Esophagus squamous epithelium (tissue), 5 donors: ENCODE measurements around the gene GBGT1. TPM values are rescaled to one million over a fixed set of nuclear protein-coding genes. Genes with fewer than 3 reads are reported as not detected.

Source experiments
- DNase-seq: peaks from one replicate; lab custom pipeline; 2025; lab: John Stamatoyannopoulos, UW
- H3K27ac ChIP-seq, 4 donors: fragments of 200-600 bp; sonication (generic); one replicate each; pipeline ENCODE4 v1.5.1; 2016 to 2019; ENCODE audit warnings: mild to moderate bottlenecking in 1 of 4
- H3K27me3 ChIP-seq, 4 donors: fragments of 200-600 bp; sonication (generic); 1 replicate in 3 of 4; 2 replicates in 1 of 4; pipeline versions ENCODE4 v1.5.1 to v1.6.0; 2017 to 2021; ENCODE audit warnings: antibody characterized with exemption in 1 of 4
- H3K36me3 ChIP-seq, 3 donors: fragments of 200-600 bp; sonication (generic); one replicate each; pipeline ENCODE4 v1.5.1; 2016 to 2019
- H3K4me1 ChIP-seq, 3 donors: fragments of 200-600 bp; sonication (generic); one replicate each; pipeline ENCODE4 v1.5.1; 2017 to 2019
- H3K4me3 ChIP-seq, 4 donors: fragments of 200-600 bp; sonication (generic); 1 replicate in 3 of 4; 2 replicates in 1 of 4; pipeline ENCODE4 v1.5.1; 2016 to 2019; ENCODE audit warnings: mild to moderate bottlenecking in 2 of 4, moderate library complexity in 1 of 4
- H3K9me3 ChIP-seq, 3 donors: fragments of 200-600 bp; sonication (generic); one replicate each; pipeline ENCODE4 v1.5.1; 2016 to 2019
- POLR2A ChIP-seq, 4 donors: fragments of 450-650 bp; IDR thresholded peaks; one replicate each; pipeline ENCODE4 v1.6.1; 2017; ENCODE audit warnings: antibody characterized with exemption in 4 of 4, mild to moderate bottlenecking in 4 of 4, moderate library complexity in 3 of 4
- WGBS, 2 donors: methylation state at CpG; one replicate each; pipeline ENCODE4 v1.1.5; 2018; 5-methylcytosine and 5-hydroxymethylcytosine counted together
- intact Hi-C: fragments of 100-400 bp; cut with DNase I; formaldehyde crosslinking; loops from one replicate; pipeline ENCODE4 v1.15.0; 2022
- total RNA-seq, 4 donors: library from RNA; depleted of rRNA; stranded (reverse); fragments of >200 nt; gene quantifications; one replicate each; pipeline ENCODE4 v1.1.0, GENCODE V29; 2016
- TF ChIP-seq, protein P1 (sequence below), 6 experiments: fragments of 450-650 bp in 4 of 6; fragments of 200-600 bp in 2 of 6; sonication (generic) in 2 of 6; IDR thresholded peaks; one replicate each; pipeline ENCODE4 v1.5.1; 2016 to 2019; ENCODE audit warnings: antibody characterized with exemption in 6 of 6, mild to moderate bottlenecking in 4 of 6, moderate library complexity in 4 of 6
- donor health status: DM: yes; HTN: yes; CAD: no.

Gene GBGT1
- total RNA-seq, 4 donors from 2014 or later, result 3.0 to 8.8 (median 3.8) TPM

DNA sequence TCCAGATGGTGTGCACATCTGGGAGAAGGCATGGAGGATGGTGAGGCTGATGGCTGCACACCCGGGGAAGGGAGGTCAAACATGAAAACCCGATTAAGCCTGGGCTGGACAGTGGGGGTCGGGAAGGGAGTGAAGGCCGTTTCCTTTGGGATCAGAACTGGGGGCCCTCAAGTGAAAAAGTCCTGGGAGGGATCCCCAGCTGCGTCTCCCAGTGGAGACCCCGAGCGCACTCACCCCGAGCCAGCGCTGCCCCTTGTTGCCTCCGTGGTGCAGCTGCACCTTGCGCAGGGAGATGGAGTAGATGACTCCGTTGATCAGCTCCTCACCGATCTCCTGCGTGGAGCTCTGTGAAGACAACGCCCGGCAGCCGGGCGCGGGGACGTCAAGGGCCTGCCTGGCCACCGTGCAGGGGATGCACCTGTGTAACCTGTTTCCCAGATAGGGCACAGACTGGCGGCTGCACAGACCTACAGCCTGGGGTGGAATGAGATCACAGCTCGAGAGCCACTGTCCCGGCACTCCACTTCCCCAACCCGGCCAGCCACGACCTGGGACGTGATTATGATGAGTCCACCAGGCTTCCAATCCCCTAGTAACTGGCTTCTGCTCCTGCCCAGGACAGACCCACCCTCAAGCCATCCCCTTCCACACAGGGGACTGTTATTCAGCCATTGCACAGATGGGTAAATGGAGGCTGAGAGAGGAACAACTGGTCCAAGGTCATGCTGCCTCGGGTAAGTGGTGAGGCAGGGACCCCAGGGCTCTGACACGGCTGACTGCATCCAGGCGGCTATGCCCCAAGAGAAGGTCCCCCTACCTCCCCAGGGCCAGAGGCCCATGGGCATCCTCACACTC, 51.7 kb downstream of the GBGT1 start:
- 72 to 83% methylated on average over 5 to 25 of the region's 30 CpGs for WGBS, 2 donors
- Histone ChIP-seq H3K27ac (peak overlapping the region; percentile 55 to 97 (median 95)), H3K4me1 (peaks cover 50 to 52% (median 51%) of the 10 kb centered on the region in 3 donors), H3K36me3 (peaks cover 31 to 63% (median 36%) of the 10 kb centered on the region in 3 donors), H3K9me3 (no peaks in the 10 kb centered on the region), H3K27me3 (no peaks in the 10 kb centered on the region), H3K4me3 (no peak overlapping the region)
- TF ChIP-seq, protein P1, sequence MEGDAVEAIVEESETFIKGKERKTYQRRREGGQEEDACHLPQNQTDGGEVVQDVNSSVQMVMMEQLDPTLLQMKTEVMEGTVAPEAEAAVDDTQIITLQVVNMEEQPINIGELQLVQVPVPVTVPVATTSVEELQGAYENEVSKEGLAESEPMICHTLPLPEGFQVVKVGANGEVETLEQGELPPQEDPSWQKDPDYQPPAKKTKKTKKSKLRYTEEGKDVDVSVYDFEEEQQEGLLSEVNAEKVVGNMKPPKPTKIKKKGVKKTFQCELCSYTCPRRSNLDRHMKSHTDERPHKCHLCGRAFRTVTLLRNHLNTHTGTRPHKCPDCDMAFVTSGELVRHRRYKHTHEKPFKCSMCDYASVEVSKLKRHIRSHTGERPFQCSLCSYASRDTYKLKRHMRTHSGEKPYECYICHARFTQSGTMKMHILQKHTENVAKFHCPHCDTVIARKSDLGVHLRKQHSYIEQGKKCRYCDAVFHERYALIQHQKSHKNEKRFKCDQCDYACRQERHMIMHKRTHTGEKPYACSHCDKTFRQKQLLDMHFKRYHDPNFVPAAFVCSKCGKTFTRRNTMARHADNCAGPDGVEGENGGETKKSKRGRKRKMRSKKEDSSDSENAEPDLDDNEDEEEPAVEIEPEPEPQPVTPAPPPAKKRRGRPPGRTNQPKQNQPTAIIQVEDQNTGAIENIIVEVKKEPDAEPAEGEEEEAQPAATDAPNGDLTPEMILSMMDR (IDR thresholded peaks at IDR 0.05), result no peak
- TF ChIP-seq POLR2A (IDR thresholded peaks at IDR 0.05), result no peak
- intact Hi-C loops, result no loop called here
- no peak for DNase-seq

DNA sequence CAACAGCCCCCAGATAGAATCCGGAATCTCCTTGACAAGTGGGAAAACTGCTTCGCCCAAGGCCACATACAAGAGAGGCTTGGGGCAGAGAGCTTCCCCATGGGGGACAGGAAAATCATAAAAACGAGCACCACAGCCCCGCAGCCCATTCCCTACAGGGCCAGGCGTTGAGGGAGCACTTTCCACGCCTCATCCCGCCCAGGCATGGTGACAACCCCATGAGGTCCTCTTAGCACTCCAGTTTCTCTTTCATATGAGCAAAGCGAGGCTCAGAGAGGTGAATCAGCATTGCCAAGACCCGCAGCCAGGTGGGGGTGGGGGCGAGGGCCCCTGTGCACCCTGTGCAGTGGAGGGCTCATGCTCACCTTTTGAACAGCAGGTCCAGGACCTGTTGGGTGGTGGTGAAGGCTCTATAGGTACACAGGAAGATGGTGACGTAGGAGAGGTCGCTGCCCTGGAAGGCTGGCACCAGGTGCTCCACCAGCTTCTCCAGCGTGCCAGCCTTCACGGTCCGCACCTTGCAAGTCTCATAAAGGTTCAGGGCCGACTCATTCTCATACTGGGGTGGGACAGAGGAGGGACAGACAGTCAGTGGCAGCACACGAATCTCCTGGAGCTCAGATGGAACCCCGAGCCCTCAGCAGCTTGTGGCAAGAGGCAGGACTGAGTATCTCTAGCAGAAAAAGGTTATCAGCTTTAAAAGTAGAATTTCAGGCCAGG, 53.6 kb downstream of the GBGT1 start:
- H3K4me3 ChIP-seq, result no peak overlapping the region
- H3K36me3 ChIP-seq, result peaks cover 40 to 76% (median 53%) of the 10 kb centered on the region in 3 donors
- intact Hi-C loops, result no loop called here
- H3K27ac ChIP-seq, result no peak overlapping the region
- WGBS, 2 donors, result 85 to 92% methylated on average over 7 to 14 of the region's 18 CpGs
- no peaks in the 10 kb centered on the region for H3K27me3 ChIP-seq
- no peaks in the 10 kb centered on the region for H3K9me3 ChIP-seq
- peaks cover 30 to 33% (median 32%) of the 10 kb centered on the region in 3 donors for H3K4me1 ChIP-seq
- no peak for TF ChIP-seq POLR2A (IDR thresholded peaks at IDR 0.05)
- DNase-seq, result no peak

DNA sequence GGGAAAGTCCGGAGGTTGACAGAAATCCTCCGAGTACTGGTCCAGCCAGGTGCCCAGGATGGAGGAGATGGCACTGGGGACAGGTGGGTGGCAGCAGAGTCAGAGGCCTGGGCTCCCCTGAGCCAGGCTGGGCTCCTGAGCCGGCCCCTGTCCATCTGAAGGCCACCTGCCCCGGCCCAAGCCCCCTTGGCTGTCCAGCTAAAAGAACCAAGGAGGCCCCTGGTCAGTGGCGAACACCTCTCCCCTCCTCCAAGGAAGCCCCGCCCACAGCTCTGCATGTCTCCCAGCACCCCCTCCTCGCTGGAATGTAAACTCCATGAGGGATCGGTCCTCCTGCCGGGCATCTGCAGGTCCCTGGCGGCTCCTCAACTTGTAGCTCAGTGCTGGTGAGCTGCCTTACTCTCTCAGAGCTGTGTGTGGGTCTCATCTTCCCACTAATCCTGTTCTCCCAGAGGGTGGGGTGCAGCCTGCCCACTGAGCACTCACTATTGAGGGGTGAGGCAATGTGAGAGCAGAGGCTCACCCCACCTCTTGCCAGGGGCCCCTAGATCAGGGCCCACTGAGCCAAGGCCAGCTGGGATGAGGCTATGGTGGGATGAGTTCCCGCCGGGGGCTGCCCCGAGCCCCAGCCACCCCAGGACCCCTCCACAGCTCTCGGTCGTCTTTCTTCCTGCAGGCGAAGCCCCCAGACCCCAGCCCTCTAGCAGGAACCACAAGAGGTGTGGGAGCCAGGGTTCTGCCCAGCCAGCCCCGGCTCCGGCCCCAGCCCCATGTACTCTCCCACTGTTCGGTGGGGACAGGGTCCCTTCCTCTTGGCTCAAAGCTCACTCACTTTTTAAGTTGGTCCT, 54.7 kb downstream of the GBGT1 start:
- WGBS, 2 donors, result 79 to 89% methylated on average over 3 to 5 of the region's 19 CpGs
- H3K27me3 ChIP-seq, result no peaks in the 10 kb centered on the region
- no peak for TF ChIP-seq POLR2A (IDR thresholded peaks at IDR 0.05)
- TF ChIP-seq, protein P1 (IDR thresholded peaks at IDR 0.05), result no peak
- no peaks in the 10 kb centered on the region for H3K9me3 ChIP-seq
- intact Hi-C loops, result no loop called here
- H3K4me1 ChIP-seq, result peaks cover 20 to 26% (median 22%) of the 10 kb centered on the region in 3 donors
- peaks cover 46 to 86% (median 64%) of the 10 kb centered on the region in 3 donors for H3K36me3 ChIP-seq
- no peak for DNase-seq
- no peak overlapping the region for H3K4me3 ChIP-seq
- no peak overlapping the region for H3K27ac ChIP-seq

DNA sequence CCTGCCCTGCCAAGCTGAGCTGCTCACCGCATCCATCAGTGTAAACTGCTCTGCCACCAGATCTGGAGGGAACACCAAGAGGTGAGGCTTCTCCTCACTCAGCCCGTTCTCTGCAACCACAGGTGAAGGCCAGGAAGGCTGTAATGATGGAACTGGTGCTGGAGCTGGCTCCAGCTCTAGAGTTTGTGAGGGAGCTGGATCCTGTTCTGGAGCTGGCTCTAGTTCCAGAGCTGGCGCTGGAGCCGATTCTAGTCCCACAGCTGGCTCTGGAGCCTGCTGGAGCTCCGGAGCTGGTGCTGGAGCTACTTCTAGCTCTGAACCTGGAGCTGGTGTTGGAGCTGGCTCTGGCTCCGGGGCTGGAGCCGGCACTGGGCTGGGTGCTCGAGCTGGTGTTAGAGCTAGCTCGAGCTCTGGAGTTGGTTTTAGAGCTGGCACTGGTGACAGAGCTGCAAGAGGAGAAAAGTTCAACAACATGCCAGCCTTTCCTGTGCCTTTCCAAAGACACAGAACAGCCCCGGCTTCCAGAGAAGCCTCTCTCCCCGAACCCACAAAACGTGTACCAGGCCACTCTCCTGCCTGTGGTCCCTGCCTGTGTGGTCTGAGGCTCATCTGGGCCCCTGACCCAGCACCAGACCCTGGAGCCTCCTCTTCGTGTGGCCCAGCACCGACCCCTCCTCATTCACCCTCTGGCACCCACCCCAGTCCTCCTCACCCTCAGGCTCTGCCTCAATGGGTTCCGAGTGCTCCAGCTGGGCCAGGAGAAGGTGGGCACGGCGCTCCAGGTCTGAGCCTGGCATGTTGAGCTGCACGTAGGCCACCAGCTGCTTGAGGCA, 55.5 kb downstream of the GBGT1 start:
- 83 to 100% methylated on average over 4 to 8 of the region's 18 CpGs for WGBS, 2 donors
- DNase-seq, result no peak
- no peak overlapping the region for H3K4me3 ChIP-seq

More for the DNA sequence above, 55.5 kb downstream of the GBGT1 start:
- intact Hi-C loops, result no loop called here
- TF ChIP-seq, protein P1 (IDR thresholded peaks at IDR 0.05), result no peak
- no peak for TF ChIP-seq POLR2A (IDR thresholded peaks at IDR 0.05)
- Histone ChIP-seq H3K27me3 (no peaks in the 10 kb centered on the region), H3K4me1 (peaks cover 11 to 26% (median 18%) of the 10 kb centered on the region in 3 donors), H3K27ac (no peak overlapping the region), H3K36me3 (peaks cover 50 to 95% (median 66%) of the 10 kb centered on the region in 3 donors), H3K9me3 (no peaks in the 10 kb centered on the region)
